ENCODE results near the gene PARL. TPM values are rescaled to one million over a fixed set of nuclear protein-coding genes. Genes with fewer than 3 reads are reported as not detected.

PARL gene
- total and polyA plus RNA-seq, 2 of the 8 experiments (the other 6 are each of a cell fraction or from before 2014, with no cell fraction given), result 62.7 to 85.0 TPM

DNA sequence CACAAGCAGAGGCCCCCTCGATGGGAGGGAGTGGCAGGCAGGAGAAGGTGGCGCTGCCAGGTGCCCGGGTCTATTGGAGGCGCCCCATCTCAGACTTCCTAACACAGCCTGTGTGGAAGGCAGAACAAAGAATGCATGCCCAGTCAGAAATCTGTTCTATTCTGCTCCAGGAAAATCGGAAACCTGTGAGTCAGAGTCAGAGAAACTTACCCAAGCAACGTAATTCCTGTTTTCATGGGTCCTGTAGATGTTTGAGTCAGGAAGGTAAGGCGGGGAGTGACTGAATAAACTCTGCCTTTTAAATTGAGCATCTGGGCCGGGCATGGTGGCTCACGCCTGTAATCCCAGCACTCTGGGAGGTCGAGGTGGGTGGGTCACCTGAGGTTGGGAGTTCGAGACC, 73.0 kb downstream of the PARL start (continued):
- TF ChIP-seq SP1 (IDR thresholded peaks at IDR 0.05; ENCODE audit: low read depth, low read length) (no peak), CBX8 (IDR thresholded peaks at IDR 0.05; ENCODE audit: borderline replicate concordance, low read depth, low read length) (no peak), BRCA1 (IDR thresholded peaks at IDR 0.05; ENCODE audit: low read depth, low read length) (no peak), ASH2L (IDR thresholded peaks at IDR 0.05; ENCODE audit: low read length) (no peak)

Data from H1 (cell line).